DOHH2 (cell line): ENCODE measurements around the gene APOL5.

Experiments
- CTCF ChIP-seq: fragments of 200-600 bp; sonication (generic); IDR thresholded peaks from one replicate; pipeline ENCODE4 v1.5.1; 2014; ENCODE audit warnings: antibody characterized with exemption, mild to moderate bottlenecking, low read depth, low read length; ENCODE audit not compliant: poor library complexity, severe bottlenecking
- EZH2phosphoT487 ChIP-seq: fragments of 200-600 bp; sonication (generic); IDR thresholded peaks from 2 replicates; pipeline ENCODE4 v1.6.1; 2017; ENCODE audit warnings: borderline replicate concordance, mild to moderate bottlenecking, antibody characterized with exemption, low read length, moderate library complexity, mixed read lengths

- TF ChIP-seq EZH2phosphoT487, result no peak
- no peak for TF ChIP-seq CTCF
Observed at GRCh38 chr22:35740616-35741015, 22.9 kb downstream of the APOL5 start.
